Measurements from ENCODE around the gene KCNA5. TPM values are rescaled to one million over a fixed set of nuclear protein-coding genes. Genes with fewer than 3 reads are reported as not detected.
A peak's percentile ranks its signal among the peaks of the same experiment; 100 is the strongest.

The KCNA5 gene
- total RNA-seq, 1 donor from 2014 or later: not detected

GRCh38 chr12:5073054-5073453 lies 29.4 kb downstream of the KCNA5 start:
- H3K27me3 Mint-ChIP-seq (ENCODE audit: unreplicated experiment): no peaks in the 10 kb centered on the region
- TF ChIP-seq CTCF (IDR thresholded peaks at IDR 0.05; ENCODE audit: partially characterized antibody, unreplicated experiment): no peak
- H3K9me3 Mint-ChIP-seq (ENCODE audit: unreplicated experiment): no peaks in the 10 kb centered on the region
- no peak overlapping the region for H3K27ac Mint-ChIP-seq (ENCODE audit: unreplicated experiment)
- H3K4me3 Mint-ChIP-seq (ENCODE audit: unreplicated experiment): no peak overlapping the region
- DNase-seq: no peak
- peaks cover 11% of the 10 kb centered on the region for H3K4me1 Mint-ChIP-seq (ENCODE audit: low read depth, unreplicated experiment)
- H3K36me3 Mint-ChIP-seq (ENCODE audit: unreplicated experiment): no peaks in the 10 kb centered on the region

GRCh38 chr12:5073853-5074252 lies 30.2 kb downstream of the KCNA5 start:
- peaks cover 16% of the 10 kb centered on the region for H3K4me1 Mint-ChIP-seq (ENCODE audit: low read depth, unreplicated experiment)

GRCh38 chr12:5076761-5077160 lies 33.1 kb downstream of the KCNA5 start:
- Mint-ChIP-seq H3K27me3 (ENCODE audit: unreplicated experiment) (no peaks in the 10 kb centered on the region), H3K27ac (ENCODE audit: unreplicated experiment) (no peak overlapping the region)

More at GRCh38 chr12:5073853-5074252, 30.2 kb downstream of the KCNA5 start:
- no peaks in the 10 kb centered on the region for H3K27me3 Mint-ChIP-seq (ENCODE audit: unreplicated experiment)
- no peaks in the 10 kb centered on the region for H3K36me3 Mint-ChIP-seq (ENCODE audit: unreplicated experiment)
- H3K4me3 Mint-ChIP-seq (ENCODE audit: unreplicated experiment): no peak overlapping the region
- no peaks in the 10 kb centered on the region for H3K9me3 Mint-ChIP-seq (ENCODE audit: unreplicated experiment)
- H3K27ac Mint-ChIP-seq (ENCODE audit: unreplicated experiment): no peak overlapping the region
- no peak for TF ChIP-seq CTCF (IDR thresholded peaks at IDR 0.05; ENCODE audit: partially characterized antibody, unreplicated experiment)
- DNase-seq: no peak

GRCh38 chr12:5078423-5078822 lies 34.7 kb downstream of the KCNA5 start:
- no peaks in the 10 kb centered on the region for H3K9me3 Mint-ChIP-seq (ENCODE audit: unreplicated experiment)
- H3K27ac Mint-ChIP-seq (ENCODE audit: unreplicated experiment): no peak overlapping the region
- H3K27me3 Mint-ChIP-seq (ENCODE audit: unreplicated experiment): peaks cover 3% of the 10 kb centered on the region
- no peaks in the 10 kb centered on the region for H3K36me3 Mint-ChIP-seq (ENCODE audit: unreplicated experiment)
- H3K4me3 Mint-ChIP-seq (ENCODE audit: unreplicated experiment): no peak overlapping the region
- no peak for DNase-seq
- TF ChIP-seq CTCF (IDR thresholded peaks at IDR 0.05; ENCODE audit: partially characterized antibody, unreplicated experiment): no peak
- H3K4me1 Mint-ChIP-seq (ENCODE audit: low read depth, unreplicated experiment): peaks cover 12% of the 10 kb centered on the region

More at GRCh38 chr12:5076761-5077160, 33.1 kb downstream of the KCNA5 start:
- TF ChIP-seq CTCF (IDR thresholded peaks at IDR 0.05; ENCODE audit: partially characterized antibody, unreplicated experiment): no peak
- no peak for DNase-seq
- Mint-ChIP-seq H3K4me3 (ENCODE audit: unreplicated experiment) (no peak overlapping the region), H3K36me3 (ENCODE audit: unreplicated experiment) (no peaks in the 10 kb centered on the region), H3K9me3 (ENCODE audit: unreplicated experiment) (no peaks in the 10 kb centered on the region), H3K4me1 (ENCODE audit: low read depth, unreplicated experiment) (peaks cover 12% of the 10 kb centered on the region)

GRCh38 chr12:5081016-5081415 lies 37.3 kb downstream of the KCNA5 start:
- no peaks in the 10 kb centered on the region for H3K36me3 Mint-ChIP-seq (ENCODE audit: unreplicated experiment)
- H3K4me1 Mint-ChIP-seq (ENCODE audit: low read depth, unreplicated experiment): peaks cover 9% of the 10 kb centered on the region
- no peaks in the 10 kb centered on the region for H3K9me3 Mint-ChIP-seq (ENCODE audit: unreplicated experiment)

More at GRCh38 chr12:5081016-5081415, 37.3 kb downstream of the KCNA5 start:
- no peak for TF ChIP-seq CTCF (IDR thresholded peaks at IDR 0.05; ENCODE audit: partially characterized antibody, unreplicated experiment)
- DNase-seq: peak; percentile 32
- Mint-ChIP-seq H3K27me3 (ENCODE audit: unreplicated experiment) (peaks cover 3% of the 10 kb centered on the region), H3K4me3 (ENCODE audit: unreplicated experiment) (no peak overlapping the region), H3K27ac (ENCODE audit: unreplicated experiment) (no peak overlapping the region)

Data from glutamatergic neuron (in vitro differentiated cells).